Measurements from ENCODE around the gene APC.
A peak's percentile ranks its signal among the peaks of the same experiment; 100 is the strongest.

The APC gene

GRCh38 chr5:112784726-112785125 is 47.0 kb downstream of the APC start:
- no peak for DNase-seq (ENCODE audit: low spot score)

GRCh38 chr5:112787261-112787660 is 49.6 kb downstream of the APC start:
- no peak for DNase-seq (ENCODE audit: low spot score)

DNA sequence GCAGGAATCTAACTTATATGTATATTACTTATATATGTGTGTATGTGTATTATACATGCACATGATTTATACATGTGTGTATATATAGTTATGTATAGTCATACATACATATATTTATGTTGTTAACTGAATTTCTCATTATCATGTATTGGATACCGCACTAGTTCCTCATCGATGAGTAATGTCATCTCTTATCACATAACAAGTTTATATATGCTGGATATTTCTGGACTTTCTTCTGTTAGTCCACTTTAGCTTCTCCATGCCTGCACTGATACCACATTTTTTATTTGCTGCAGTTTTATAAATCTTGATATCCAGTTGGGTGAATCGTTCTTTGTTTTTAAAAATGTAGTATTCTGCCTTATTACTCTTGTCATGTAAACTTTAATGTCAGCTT is 50.2 kb downstream of the APC start:
- no peak for DNase-seq (ENCODE audit: low spot score)

DNA sequence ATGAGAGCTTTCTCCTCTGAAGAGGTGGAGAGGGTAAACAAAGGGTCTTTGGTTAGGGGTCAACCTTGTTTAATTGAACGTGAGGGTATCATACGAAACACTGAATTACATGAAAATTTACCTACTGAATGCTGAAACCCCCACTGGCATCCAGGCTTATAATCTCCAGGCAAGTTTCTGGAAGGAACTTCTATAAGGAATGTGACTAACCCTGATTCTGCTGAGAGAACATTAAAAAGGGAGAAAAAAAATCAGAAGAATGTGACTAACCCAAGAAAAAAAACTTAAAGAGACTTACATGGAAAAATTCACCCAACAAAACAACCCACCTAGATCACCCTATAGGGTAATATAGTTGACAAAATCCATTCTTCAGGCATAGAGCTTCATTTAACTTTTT is 55.5 kb downstream of the APC start:
- DNase-seq (ENCODE audit: low spot score), result no peak

GRCh38 chr5:112794410-112794809 is 56.7 kb downstream of the APC start:
- DNase-seq (ENCODE audit: low spot score), result no peak

GRCh38 chr5:112795342-112795741 is 57.7 kb downstream of the APC start:
- no peak for DNase-seq (ENCODE audit: low spot score)

- DNase-seq (ENCODE audit: low spot score), result peak; percentile 33
Measured at GRCh38 chr5:112795944-112796678, 58.4 kb downstream of the APC start.

GRCh38 chr5:112799661-112800060 is 62.0 kb downstream of the APC start:
- no peak for DNase-seq (ENCODE audit: low spot score)

GRCh38 chr5:112800891-112801290 is 63.2 kb downstream of the APC start:
- DNase-seq (ENCODE audit: low spot score), result no peak

- DNase-seq (ENCODE audit: low spot score), result no peak
Measured at GRCh38 chr5:112811023-112811422, 73.3 kb downstream of the APC start.

DNA sequence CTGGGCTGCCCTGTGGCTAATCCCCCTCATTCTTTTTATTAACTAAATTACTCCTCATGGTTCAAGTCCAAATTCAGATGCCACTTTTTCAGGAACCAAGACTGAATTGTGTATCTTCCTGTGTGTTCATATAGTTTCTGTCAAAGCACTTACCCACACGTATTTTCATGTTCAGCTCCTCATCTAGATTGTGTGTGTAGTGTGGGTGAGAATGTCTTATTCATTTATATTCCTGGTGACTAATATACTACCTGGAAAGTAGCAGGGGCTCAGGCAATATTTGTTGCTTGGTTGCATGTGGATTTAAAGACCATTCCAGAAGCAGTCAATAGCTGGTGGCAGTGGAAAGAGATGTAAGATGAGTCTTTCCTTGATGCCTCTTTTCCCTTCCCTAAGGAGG is 74.9 kb downstream of the APC start:
- DNase-seq (ENCODE audit: low spot score), result no peak

GRCh38 chr5:112820246-112820645 is 82.6 kb downstream of the APC start:
- DNase-seq (ENCODE audit: low spot score), result no peak

- DNase-seq (ENCODE audit: low spot score), result no peak
Measured at GRCh38 chr5:112822456-112822855, 84.8 kb downstream of the APC start.

DNA sequence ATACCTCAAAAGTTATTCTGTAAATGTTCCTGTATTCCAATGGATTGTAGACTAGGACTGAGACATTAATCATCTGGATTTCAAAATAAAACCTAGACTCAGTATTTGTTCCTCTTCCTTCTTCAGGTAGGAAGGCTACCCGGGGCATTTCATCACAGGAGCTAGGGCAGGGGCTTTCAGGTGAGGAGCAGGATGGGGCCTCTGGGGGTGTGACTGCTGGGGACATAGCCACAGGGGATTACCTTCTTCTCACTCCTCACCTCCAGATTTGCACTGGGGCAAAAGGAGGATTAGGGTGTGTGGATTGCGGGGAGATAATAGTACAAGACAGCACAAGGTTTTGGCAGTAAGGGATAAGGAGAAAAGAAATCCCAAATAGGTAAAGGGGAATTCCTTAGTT is 85.5 kb downstream of the APC start:
- no peak for DNase-seq (ENCODE audit: low spot score)

DNA sequence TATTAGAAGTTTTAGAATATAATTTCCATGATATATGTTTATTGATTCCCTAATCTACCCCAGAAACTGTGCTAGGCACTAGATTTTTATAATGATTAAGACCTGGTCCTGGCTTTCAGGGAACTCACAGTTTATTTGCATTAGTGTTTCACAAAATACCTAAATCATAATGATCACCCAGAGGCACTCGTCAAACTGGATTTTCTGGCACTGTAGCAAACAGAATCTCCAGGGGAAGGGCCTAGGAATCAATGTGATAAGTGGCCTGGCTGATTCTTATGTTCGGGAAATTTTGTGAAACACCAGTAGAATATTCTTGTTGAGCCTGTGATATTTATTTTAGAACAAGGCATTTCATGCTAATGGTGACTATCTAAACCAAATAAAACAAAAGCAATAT is 86.0 kb downstream of the APC start:
- DNase-seq (ENCODE audit: low spot score), result no peak

DNA sequence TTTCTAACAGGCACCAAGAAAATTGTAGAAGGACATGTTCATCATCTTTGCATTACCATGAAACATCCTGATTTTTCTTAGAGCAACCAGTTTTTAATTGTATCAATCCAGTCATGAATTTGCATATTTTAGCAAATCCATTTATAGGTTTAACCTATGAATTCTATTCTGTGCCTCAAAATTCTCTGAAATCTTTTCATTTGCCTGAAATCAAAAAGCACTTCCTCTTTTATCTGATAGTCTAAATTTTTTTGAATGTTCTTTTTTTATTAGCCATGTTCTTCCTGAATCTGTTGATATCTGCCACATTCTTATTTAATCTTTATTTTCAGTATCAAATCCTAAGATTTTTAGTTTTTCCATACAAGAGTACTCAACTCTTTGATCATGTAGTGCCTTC is 86.5 kb downstream of the APC start:
- no peak for DNase-seq (ENCODE audit: low spot score)

GRCh38 chr5:112830378-112830777 is 92.7 kb downstream of the APC start:
- DNase-seq (ENCODE audit: low spot score), result no peak

DNA sequence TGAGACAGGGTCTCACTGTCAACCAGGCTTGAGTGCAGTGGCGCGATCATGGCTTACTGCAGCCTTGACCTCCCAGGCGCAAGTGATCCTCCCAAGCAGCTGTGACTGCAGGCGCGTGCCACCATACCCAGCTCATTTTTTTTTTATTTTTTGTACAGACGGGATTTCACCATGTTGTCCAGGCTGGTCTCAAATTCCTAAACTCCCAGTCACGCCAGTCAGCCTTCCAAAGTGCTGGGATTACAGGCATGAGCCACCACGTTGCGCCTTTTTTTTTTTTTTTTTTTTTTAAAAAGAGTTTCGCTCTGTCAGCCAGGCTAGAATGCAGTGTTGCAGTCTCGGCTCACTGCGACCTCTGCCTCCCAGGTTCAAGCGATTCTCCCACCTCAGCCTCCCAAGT is 96.3 kb downstream of the APC start:
- DNase-seq (ENCODE audit: low spot score), result no peak

DNA sequence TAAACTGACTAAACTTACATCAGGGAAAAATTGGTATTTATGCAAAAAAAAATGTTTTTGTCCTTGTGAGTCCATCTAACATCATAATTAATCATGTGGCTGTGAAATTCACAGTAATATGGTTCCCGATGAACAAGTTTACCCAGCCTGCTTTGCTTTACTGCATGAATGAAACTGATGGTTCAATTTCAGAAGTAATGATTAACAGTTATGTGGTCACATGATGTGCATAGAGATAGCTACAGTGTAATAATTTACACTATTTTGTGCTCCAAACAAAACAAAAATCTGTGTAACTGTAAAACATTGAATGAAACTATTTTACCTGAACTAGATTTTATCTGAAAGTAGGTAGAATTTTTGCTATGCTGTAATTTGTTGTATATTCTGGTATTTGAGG is 106.8 kb downstream of the APC start:
- DNase-seq (ENCODE audit: low spot score), result no peak

DNA sequence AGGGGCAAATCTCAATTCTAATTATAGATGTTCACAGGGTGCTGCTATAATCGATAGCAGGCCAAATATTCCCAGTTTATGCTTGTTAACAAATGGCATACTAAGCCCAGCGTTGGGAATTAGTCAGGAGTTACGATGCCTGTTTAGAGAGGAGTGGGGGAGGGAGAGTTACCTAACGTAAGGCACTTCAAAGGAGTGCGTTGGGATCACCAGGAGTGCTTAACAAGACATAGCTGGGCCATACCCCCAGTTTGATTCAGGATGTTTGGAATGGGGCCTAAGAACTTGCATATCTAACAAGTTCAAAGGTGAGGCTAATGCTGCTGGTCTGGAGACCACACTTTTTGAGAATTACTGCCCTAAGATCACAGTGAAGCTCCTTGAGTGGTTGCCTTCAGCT is 108.9 kb downstream of the APC start:
- no peak for DNase-seq (ENCODE audit: low spot score)

- no peak for DNase-seq (ENCODE audit: low spot score)
Measured at GRCh38 chr5:112847306-112847705, 109.6 kb downstream of the APC start.

DNA sequence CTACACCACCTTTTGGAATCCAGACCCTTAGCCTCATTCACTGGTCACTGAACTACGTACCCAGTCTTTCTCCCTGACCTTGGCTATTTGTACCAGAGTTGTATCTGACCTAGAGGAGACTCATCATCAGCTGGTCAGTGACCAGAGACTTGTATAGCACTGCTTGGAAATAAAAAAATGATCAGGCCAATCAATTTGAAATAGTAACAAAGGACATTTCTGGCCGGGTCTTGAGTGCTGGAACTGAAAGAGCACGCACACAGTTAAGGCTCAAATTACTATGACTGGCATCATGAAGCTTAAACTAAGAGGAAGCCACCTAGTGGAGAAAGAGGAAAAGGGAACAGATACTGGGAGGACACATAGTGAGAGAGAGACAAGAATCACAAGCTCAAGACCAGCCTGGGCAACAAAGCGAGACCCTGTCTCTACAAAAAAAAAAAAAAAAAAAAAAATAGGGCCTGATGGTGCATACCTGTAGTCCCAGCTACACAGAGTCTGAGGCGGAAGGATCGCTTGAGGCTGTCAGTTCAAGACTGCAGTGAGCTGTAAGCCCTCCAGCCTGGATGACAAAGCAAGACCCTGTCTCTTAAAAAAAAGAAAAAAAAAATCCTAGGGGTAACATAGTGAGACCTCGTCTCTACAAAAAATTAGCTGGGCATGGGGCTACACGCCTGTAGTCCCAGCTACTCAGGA is 110.6 kb downstream of the APC start:
- peak; percentile 48 for DNase-seq (ENCODE audit: low spot score)

- DNase-seq (ENCODE audit: low spot score), result no peak
Measured at GRCh38 chr5:112849912-112850311, 112.2 kb downstream of the APC start.

DNA sequence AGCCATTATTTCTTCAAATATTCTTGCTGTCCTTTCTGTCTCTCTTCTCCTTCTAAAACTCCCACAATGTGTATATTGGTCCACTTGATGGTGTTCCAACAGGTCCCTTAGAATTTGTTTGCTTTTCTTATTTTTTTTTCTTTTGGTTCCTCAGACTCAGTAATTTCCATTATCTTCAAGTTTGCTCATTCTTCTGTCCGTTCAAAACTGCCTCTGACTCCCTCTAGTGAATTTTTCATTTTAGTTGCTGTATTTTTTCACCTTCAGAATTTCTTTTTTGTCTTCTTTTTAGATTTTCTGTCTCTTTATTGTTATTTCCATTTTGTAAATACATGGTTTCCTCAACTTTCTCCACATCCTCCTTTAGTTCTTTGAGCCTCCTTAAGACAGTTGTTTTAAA is 117.0 kb downstream of the APC start:
- DNase-seq (ENCODE audit: low spot score), result no peak

Data from germinal center (tissue), 1 donor.